ENCODE results near the gene C6orf132.

C6orf132 gene

DNA sequence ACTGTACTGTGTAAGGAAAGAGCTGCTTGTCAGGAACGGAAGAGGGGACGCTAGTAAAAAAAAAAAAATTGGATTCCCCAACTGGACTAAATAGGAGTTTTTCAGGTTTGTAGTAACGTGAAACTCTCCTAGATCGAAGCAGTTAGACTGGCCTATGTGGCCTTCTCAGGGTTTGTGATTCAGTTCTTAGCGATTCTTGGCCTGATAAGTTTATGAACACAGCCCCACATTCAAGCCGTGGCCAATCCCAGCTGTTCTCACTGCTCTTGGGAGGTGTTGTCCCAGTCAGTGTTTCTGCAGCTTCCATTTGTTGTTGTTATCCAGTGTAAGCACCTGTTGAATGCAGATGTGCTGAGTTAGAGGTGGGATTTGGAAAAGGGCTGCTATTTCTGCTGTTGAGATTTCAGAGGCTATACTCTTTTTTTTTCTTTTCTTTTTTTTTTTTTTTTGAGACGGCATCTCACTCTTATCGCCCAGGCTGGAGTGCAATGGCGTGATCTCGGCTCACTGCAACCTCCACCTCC is 62.4 kb downstream of the C6orf132 start:
- no peak overlapping the region for H3K4me3 ChIP-seq (ENCODE audit: low read depth, low read length)

DNA sequence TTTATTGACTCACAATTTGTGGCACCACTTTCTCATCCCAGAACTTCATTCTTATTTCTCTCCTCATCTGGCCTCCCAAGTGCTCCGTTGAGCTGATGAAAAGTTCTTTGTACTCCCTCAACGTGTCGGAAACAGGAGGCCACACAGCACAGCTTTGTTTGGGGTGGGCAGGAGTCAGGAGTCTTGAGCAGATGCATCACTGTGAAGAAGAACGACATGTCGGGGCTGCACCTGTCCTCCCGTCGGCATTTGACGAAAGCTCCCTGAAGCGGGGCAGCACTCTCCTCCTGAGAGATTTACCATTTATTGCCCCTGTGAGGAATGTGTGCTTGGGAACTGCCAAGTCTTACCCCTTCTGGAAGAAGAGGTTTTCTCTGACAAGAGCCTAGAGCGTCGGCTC is 64.0 kb downstream of the C6orf132 start:
- no peak overlapping the region for H3K4me3 ChIP-seq (ENCODE audit: low read depth, low read length)

DNA sequence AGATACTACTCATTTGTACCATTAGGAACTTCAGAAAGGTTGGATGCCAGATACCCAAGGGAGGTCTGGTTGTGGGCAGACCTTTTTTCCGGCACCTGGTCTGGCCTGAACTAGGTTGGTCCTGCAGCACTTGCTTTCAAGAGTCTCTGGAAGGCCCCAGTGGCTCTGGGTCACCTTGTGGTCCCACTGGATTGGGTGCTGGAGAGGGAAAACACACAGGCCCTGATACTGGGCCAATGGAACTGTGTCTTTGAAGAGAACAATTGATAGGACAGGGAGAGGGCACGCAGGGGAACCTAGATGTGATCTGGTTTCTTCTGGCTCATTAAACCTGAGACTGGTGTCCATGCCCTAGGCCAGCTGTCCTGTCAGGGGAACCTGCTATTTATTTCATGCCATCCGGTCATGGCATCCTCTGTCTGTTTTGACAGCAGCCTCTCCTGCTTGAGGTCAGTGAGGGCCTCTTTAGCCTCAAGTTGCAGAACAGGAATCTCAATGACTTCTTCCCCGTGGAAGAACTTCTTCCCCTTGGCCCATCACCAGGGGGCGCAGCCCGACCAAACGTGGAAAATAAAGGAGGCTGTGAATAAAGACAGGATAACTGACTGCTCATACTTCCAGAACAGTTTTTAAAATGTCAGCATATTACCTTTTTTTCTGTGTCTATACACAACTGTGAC is 67.1 kb downstream of the C6orf132 start:
- no peak overlapping the region for H3K4me3 ChIP-seq (ENCODE audit: low read depth, low read length)

DNA sequence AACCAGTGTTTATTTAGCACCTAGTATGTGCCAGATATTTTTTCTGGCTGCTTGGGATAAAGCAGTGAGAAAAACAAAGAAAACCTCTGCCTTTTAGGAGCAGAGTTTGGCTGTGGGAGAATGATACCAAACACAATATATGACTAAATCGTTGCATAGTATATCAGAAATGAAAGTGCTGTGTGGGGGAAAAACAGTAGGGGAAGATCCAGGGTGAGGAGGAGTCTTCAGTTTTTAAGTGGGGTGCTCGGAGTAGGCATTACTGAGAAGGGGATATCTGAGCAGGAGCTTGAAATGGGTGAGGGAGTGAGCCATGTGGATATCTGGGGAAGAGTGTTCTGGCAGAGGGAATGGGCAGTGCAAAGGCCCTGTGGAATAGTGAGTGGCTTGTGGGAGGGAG is 69.1 kb downstream of the C6orf132 start:
- H3K4me3 ChIP-seq (ENCODE audit: low read depth, low read length): no peak overlapping the region

DNA sequence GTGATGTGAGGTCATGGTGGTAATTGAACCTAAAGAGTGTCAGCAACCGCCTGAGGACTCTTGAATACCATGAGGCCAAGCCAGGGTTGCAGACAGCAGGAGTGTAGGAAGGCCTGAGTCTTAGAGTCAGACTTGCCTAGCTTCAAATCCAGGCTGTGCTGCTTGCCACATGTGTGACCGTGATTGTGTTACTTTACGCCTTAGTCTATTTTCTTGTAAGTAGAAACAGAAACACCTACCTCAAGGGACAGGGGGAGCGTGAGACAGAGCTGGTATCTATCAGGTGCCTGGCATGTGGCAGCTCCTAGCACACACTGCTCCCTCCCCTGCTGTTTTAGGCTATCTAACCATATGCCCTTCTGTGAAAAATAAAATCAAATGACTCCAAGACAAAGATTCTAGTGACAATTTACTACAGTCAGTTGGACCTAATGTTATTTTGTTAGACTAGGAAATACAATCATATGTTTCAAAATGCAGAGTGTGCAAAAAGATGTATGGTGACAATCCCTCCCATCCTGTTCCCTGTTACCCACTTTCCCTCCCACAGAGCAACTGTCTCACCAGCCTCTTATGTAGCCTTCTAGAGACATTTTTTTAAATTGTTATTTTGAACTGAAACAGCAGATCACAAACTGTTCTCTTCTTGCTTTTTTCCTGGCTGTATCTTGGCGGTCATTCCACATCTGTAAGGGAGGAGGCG is 70.4 kb downstream of the C6orf132 start:
- H3K4me3 ChIP-seq (ENCODE audit: low read depth, low read length): no peak overlapping the region

DNA sequence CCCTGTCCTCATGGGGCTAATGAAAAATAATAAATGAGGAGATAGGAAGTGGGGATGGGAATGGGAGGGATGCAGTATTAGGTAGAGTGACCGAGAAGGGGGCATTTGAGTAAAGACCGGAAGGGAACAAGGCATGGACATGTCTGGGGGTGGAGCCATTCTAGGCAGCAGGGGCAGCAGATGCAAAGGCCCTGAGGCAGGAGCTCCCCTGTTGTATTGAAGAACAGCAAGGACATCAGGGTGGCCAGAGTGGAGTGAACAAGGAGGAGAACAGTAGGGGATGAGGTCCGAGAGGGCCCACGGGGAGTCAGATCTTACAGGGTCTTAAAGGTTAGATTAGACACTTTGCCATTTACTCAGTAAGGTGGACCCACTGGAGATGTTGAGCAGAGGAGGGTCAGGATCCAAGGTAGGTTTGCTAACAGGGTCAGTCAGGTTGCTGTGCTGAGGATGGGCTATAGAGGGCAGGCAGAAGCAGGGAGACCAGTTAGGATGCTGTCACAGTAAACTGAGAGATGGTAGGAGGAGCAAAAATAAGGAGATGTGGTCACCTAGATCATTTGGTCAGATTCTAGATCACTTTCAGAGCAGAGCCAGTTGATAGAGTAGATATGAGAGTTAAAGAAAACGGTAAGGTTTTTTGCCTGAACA is 73.4 kb downstream of the C6orf132 start:
- no peak overlapping the region for H3K4me3 ChIP-seq (ENCODE audit: low read depth, low read length)

DNA sequence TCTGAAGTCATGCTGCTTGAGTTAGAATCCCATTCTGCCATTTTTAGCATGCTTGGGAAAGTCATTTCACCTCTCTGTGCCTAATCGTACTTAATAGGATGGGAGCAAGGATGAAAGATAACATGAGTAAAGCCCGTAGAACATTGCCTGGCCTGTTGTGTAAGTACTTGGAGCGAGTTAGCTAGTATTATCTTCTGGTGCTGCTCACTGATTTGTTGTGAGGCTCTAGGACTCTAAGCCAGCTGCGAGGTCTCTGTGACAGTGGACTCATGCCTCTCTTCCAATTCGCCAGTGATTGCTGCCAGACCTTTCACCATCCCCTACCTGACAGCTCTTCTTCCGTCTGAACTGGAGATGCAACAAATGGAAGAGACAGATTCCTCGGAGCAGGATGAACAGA is 74.2 kb downstream of the C6orf132 start:
- H3K4me3 ChIP-seq (ENCODE audit: low read depth, low read length): no peak overlapping the region

DNA sequence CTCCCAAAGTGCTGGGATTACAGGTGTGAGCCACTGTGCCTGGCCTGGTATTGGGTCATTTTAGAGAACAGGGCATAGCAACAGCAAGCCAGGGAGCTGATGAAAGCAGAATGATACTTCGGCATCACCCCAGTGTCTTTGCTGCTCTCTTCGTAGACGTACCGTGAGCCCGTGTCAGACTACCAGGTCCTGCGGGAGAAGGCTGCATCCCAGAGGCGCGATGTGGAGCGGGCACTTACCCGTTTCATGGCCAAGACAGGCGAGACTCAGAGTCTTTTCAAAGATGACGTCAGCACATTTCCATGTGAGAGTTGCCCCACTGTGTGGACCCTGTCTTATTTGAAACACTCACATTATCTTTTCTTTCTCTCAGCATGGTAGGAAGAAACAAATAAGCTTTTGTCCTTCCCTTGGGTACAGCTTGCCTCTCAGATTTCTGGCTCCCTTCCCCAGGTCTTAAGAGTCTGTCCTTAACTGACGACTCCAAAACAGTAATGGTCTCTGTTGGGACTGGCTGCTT is 76.2 kb downstream of the C6orf132 start:
- H3K4me3 ChIP-seq (ENCODE audit: low read depth, low read length): no peak overlapping the region

DNA sequence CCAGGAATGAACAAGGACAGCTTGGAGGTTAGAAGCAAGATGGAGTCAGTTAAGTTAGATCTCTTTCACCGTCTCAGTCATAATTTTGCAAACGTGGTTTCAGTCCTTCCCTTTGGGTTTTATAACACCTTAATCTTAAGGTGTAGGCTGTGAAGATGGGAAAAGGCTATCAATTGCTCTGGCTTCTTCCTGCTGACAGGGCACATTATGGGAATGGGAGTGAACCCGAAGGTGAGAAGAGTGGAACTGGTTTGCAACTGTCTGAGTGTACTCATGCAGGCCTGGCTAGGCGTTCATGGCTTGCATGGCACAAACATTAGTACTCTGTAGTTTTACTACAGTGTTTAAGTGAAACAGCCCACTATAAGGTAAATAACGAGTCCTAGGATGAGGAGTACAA is 82.7 kb downstream of the C6orf132 start:
- no peak overlapping the region for H3K4me3 ChIP-seq (ENCODE audit: low read depth, low read length)

DNA sequence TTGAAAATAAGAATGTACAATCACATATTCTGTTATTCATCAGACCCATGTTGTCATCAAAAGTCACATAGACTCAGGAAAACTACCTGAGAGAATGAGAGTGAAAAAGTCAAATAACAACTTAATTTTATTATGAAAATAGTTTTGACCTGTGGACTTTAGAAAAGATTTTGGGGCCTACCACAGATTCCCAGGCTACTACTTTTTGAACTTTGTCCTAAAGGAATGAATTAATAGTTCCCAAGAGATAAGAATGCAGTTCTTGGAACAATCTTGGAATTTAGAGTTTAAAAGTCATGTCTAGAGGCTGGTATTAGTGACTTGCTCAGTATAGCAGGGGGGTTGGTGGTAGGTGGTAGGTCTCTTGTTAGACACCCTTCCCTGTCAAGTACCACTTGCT is 88.8 kb downstream of the C6orf132 start:
- H3K4me3 ChIP-seq (ENCODE audit: low read depth, low read length): no peak overlapping the region

DNA sequence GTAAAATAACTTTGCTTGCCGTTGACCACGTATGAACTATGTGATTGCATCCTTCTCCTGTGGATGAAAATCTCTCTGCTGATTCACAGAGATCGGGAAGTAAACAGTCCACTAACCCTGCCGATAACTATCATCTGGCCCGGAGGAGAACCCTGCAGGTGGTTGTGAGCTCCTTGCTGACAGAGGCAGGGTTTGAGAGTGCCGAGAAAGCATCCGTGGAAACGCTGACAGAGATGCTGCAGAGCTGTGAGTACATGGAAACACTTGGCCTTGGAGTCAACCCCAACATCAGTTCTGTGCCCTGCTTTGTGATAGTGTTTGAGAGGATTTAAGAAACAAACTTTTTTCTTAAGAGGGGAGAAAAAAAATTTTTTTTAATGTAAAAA is 91.2 kb downstream of the C6orf132 start:
- H3K4me3 ChIP-seq (ENCODE audit: low read depth, low read length): peak overlapping the region; percentile 93

All from iPS-11a (cell line).